Measurements from ENCODE around the gene TRPM2.

DNA sequence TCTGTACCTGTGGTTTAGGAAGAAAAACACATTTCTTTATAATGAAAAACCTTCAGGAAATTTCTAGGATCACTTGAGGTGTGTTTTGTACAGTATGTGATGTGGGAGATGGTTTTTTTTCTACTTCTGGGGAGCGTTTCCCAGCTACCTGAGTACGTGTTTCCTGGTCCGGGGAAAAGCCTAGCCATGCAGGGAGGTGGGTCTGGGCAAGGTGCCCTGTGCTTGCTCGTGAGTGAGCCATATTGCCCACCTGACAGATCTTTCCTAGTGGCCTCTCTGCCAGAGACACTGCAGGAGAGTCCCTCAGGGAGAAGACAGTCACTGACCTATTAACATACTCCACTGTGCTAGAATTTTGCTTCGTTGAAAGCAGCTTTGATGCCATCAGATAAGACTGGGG, 41.3 kb downstream of the TRPM2 start:
- TF ChIP-seq, protein P1, sequence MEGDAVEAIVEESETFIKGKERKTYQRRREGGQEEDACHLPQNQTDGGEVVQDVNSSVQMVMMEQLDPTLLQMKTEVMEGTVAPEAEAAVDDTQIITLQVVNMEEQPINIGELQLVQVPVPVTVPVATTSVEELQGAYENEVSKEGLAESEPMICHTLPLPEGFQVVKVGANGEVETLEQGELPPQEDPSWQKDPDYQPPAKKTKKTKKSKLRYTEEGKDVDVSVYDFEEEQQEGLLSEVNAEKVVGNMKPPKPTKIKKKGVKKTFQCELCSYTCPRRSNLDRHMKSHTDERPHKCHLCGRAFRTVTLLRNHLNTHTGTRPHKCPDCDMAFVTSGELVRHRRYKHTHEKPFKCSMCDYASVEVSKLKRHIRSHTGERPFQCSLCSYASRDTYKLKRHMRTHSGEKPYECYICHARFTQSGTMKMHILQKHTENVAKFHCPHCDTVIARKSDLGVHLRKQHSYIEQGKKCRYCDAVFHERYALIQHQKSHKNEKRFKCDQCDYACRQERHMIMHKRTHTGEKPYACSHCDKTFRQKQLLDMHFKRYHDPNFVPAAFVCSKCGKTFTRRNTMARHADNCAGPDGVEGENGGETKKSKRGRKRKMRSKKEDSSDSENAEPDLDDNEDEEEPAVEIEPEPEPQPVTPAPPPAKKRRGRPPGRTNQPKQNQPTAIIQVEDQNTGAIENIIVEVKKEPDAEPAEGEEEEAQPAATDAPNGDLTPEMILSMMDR (IDR thresholded peaks at IDR 0.05; ENCODE audit: low read depth, low read length) = no peak
- TF ChIP-seq POLR2A (IDR thresholded peaks at IDR 0.05; ENCODE audit: extremely low read depth, insufficient read length) (no peak), MAX (IDR thresholded peaks at IDR 0.05; ENCODE audit: low read depth, low read length) (no peak)

Measured in NB4 (cell line).